K562 (cell line): Measurements from ENCODE around the gene NAA15. TPM values are rescaled to one million over a fixed set of nuclear protein-coding genes. Genes with fewer than 3 reads are reported as not detected.

Experiments used
- ARID1B ChIP-seq: fragments of 450-650 bp; IDR thresholded peaks from 2 replicates; pipeline ENCODE4 v1.6.1; 2016; ENCODE audit warnings: antibody characterized with exemption, mild to moderate bottlenecking, inconsistent platforms
- DEAF1 ChIP-seq: fragments of 450-650 bp; formaldehyde crosslinking; IDR thresholded peaks from 2 replicates; pipeline ENCODE4 v1.4.0; 2020; ENCODE audit warnings: mild to moderate bottlenecking, moderate library complexity
- PHB2 ChIP-seq: fragments of 450-650 bp; IDR thresholded peaks from 2 replicates; pipeline ENCODE4 v1.6.1; 2017; ENCODE audit warnings: low read depth
- POLR2A ChIP-seq: fragments of 450-650 bp; conservative IDR thresholded peaks from 2 replicates; pipeline ENCODE4 v1.6.1; 2016
- POLR2G ChIP-seq: fragments of 200-400 bp; formaldehyde crosslinking; IDR thresholded peaks from 2 replicates; pipeline ENCODE4 v1.6.1; 2017; ENCODE audit warnings: low read depth, mild to moderate bottlenecking, antibody characterized with exemption, low read length, moderate library complexity
- ZBTB43 ChIP-seq: sonication (generic); formaldehyde crosslinking; IDR thresholded peaks from 2 replicates; pipeline ENCODE4 v1.8.0; 2023; ENCODE audit warnings: mild to moderate bottlenecking, missing genetic modification reagents
- ZKSCAN3 ChIP-seq: fragments of 250-450 bp; sonication (Bioruptor Pico); IDR thresholded peaks from 2 replicates; pipeline ENCODE4 v1.4.0; 2020
- ZNF134 ChIP-seq: fragments of 250-450 bp; sonication (Bioruptor Pico); conservative IDR thresholded peaks from 2 replicates; pipeline ENCODE4 v1.4.0; 2020
- ZNF77 ChIP-seq: fragments of 250-450 bp; sonication (Bioruptor Pico); IDR thresholded peaks from 2 replicates; pipeline ENCODE4 v1.5.0; 2020
- ZNF785 ChIP-seq: fragments of 250-450 bp; sonication (Bioruptor Pico); IDR thresholded peaks from 2 replicates; pipeline ENCODE4 v1.4.0; 2020; ENCODE audit warnings: mild to moderate bottlenecking
- polyA plus RNA-seq, 8 experiments: library from polyadenylated mRNA; depleted of rRNA in 4 of 8; stranded (reverse) in 5 of 8; unstranded in 3 of 8; fragments of >200 nt; fragmentation: Nextera tagmentation in 2 of 8; fragmentation: Illumina TruSeq in 1 of 8; extraction: Ambion mirVana in 2 of 8; extraction: Trizol in 1 of 8; gene quantifications; 2 replicates each; pipeline versions ENCODE4 v1.2.1 to v1.2.3, GENCODE V29; 2011 to 2014; ENCODE audit warnings: inconsistent platforms in 1 of 8, missing spikeins in 1 of 8
- total RNA-seq, 7 experiments: library from RNA; depleted of rRNA in 6 of 7; stranded (reverse); fragments of >200 nt in 6 of 7; fragmentation: Illumina TruSeq in 2 of 7; extraction: Trizol in 2 of 7; gene quantifications; 2 replicates each; pipeline versions ENCODE4 v1.2.1 to v1.2.3, GENCODE V29; 2011 to 2021; ENCODE audit warnings: low replicate concordance in 1 of 7
- TF ChIP-seq, protein P1 (sequence below): sonication (generic); formaldehyde crosslinking; IDR thresholded peaks from 2 replicates; pipeline ENCODE4 v1.8.0; 2023; ENCODE audit warnings: missing genetic modification reagents, mild to moderate bottlenecking, borderline replicate concordance

Gene NAA15
- total and polyA plus RNA-seq, 9 of the 15 experiments (the other 6 are each of a cell fraction or from before 2014, with no cell fraction given), result 37.8 to 117 (median 63.2) TPM

DNA sequence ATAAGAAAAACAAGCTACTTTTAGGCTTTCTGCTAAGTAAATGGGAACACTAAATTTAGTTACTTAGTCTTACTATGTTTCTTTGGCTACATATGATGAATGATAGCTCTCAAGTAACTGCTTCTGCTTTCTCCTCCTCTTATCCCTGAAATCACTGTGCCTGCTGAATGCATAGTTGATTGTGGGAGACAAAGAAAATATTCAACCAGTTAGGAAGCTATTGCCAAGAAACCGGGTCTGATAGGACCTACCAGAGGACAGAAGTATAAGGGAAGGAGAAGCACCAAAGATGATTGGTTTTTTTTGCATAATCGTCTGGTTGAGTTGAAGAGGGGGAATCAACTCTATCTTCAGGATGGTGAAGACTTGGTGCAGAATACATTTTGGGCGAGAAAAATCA, 29.0 kb downstream of the NAA15 start (continued):
- no peak for TF ChIP-seq ZNF785
- no peak for TF ChIP-seq PHB2
- TF ChIP-seq ZBTB43 (CRISPR knock-in tag), result no peak
- TF ChIP-seq, protein P1, sequence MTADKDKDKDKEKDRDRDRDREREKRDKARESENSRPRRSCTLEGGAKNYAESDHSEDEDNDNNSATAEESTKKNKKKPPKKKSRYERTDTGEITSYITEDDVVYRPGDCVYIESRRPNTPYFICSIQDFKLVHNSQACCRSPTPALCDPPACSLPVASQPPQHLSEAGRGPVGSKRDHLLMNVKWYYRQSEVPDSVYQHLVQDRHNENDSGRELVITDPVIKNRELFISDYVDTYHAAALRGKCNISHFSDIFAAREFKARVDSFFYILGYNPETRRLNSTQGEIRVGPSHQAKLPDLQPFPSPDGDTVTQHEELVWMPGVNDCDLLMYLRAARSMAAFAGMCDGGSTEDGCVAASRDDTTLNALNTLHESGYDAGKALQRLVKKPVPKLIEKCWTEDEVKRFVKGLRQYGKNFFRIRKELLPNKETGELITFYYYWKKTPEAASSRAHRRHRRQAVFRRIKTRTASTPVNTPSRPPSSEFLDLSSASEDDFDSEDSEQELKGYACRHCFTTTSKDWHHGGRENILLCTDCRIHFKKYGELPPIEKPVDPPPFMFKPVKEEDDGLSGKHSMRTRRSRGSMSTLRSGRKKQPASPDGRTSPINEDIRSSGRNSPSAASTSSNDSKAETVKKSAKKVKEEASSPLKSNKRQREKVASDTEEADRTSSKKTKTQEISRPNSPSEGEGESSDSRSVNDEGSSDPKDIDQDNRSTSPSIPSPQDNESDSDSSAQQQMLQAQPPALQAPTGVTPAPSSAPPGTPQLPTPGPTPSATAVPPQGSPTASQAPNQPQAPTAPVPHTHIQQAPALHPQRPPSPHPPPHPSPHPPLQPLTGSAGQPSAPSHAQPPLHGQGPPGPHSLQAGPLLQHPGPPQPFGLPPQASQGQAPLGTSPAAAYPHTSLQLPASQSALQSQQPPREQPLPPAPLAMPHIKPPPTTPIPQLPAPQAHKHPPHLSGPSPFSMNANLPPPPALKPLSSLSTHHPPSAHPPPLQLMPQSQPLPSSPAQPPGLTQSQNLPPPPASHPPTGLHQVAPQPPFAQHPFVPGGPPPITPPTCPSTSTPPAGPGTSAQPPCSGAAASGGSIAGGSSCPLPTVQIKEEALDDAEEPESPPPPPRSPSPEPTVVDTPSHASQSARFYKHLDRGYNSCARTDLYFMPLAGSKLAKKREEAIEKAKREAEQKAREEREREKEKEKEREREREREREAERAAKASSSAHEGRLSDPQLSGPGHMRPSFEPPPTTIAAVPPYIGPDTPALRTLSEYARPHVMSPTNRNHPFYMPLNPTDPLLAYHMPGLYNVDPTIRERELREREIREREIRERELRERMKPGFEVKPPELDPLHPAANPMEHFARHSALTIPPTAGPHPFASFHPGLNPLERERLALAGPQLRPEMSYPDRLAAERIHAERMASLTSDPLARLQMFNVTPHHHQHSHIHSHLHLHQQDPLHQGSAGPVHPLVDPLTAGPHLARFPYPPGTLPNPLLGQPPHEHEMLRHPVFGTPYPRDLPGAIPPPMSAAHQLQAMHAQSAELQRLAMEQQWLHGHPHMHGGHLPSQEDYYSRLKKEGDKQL (CRISPR knock-in tag), result no peak
- TF ChIP-seq POLR2G, result no peak
- no peak for TF ChIP-seq ZNF77 (CRISPR knock-in tag)
- TF ChIP-seq ARID1B, result no peak
- TF ChIP-seq ZNF134, result no peak
- TF ChIP-seq ZKSCAN3 (CRISPR knock-in tag), result no peak
- no peak for TF ChIP-seq DEAF1
- TF ChIP-seq POLR2A, result no peak
- TF ChIP-seq, all 486 proteins: peak for 0
